C4-2B (cell line): ENCODE data around the gene USP14.

Experiments
- CTCF ChIP-seq: fragments of 450-650 bp; conservative IDR thresholded peaks from 2 replicates; pipeline ENCODE4 v1.5.1; 2017; ENCODE audit warnings: mild to moderate bottlenecking
- ZFX ChIP-seq: fragments of 450-650 bp; IDR thresholded peaks from 2 replicates; pipeline ENCODE4 v1.6.1; 2017

GRCh38 chr18:137327-137726, 21.0 kb upstream of the USP14 start:
- TF ChIP-seq CTCF (no peak), ZFX (no peak)
